Common myeloid progenitor, CD34-positive (primary cell): ENCODE results near the gene SYNDIG1.

Source experiments
- CTCF ChIA-PET: fragments of 350-600 bp; sonication (Branson Sonifier 250); formaldehyde crosslinking; loops from one replicate; lab custom pipeline; 2021; ENCODE audit warnings: antibody characterized with exemption; lab: Charles Lee
- POLR2A ChIA-PET: fragments of 350-600 bp; sonication (Branson Sonifier 250); formaldehyde crosslinking; loops from one replicate; lab custom pipeline; 2021; ENCODE audit warnings: antibody characterized with exemption; lab: Charles Lee
- DNase-seq, 3 donors: peaks; one replicate each; pipeline versions ENCODE4 v3.0.0 to v3.0.0-alpha.2; 2013
- H3K27ac ChIP-seq, 2 experiments: 1 replicate in 1 of 2; 2 replicates in 1 of 2; pipeline ENCODE4 v1.7.0; 2013; ENCODE audit warnings: inconsistent platforms in 2 of 2, low read length in 2 of 2, mild to moderate bottlenecking in 2 of 2, low read depth in 1 of 2, moderate library complexity in 1 of 2; ENCODE audit not compliant: severe bottlenecking in 2 of 2, insufficient read depth in 1 of 2, poor library complexity in 1 of 2
- H3K27me3 ChIP-seq, 5 experiments: replicated peaks in 2 of 5; 1 replicate in 3 of 5; 2 replicates in 2 of 5; pipeline versions ENCODE4 v1.6.1 to v1.7.0; 2013; ENCODE audit warnings: low read length in 4 of 5, mild to moderate bottlenecking in 2 of 5, moderate library complexity in 2 of 5, inconsistent platforms in 1 of 5; ENCODE audit not compliant: insufficient read depth in 5 of 5, control insufficient read depth in 4 of 5
- H3K36me3 ChIP-seq, 4 experiments: 1 replicate in 2 of 4; 2 replicates in 2 of 4; pipeline versions ENCODE4 v1.6.1 to v1.7.0; 2013; ENCODE audit warnings: low read length in 3 of 4, control low read depth in 1 of 4, mild to moderate bottlenecking in 1 of 4; ENCODE audit not compliant: control insufficient read depth in 4 of 4, insufficient read depth in 4 of 4
- H3K4me1 ChIP-seq, 4 experiments: 1 replicate in 3 of 4; 2 replicates in 1 of 4; pipeline versions ENCODE4 v1.6.1 to v1.7.1; 2013; ENCODE audit warnings: low read length in 3 of 4, mild to moderate bottlenecking in 3 of 4, control low read depth in 1 of 4, inconsistent platforms in 1 of 4, moderate library complexity in 1 of 4; ENCODE audit not compliant: control insufficient read depth in 4 of 4, insufficient read depth in 4 of 4; ENCODE audit errors: control extremely low read depth in 1 of 4
- H3K4me3 ChIP-seq, 7 experiments: 1 replicate in 4 of 7; 2 replicates in 3 of 7; pipeline versions ENCODE4 v1.5.1 to v1.7.0; 2013; ENCODE audit warnings: mild to moderate bottlenecking in 7 of 7, low read length in 6 of 7, moderate library complexity in 6 of 7, inconsistent platforms in 2 of 7, low read depth in 2 of 7, control low read depth in 1 of 7; ENCODE audit not compliant: insufficient read depth in 4 of 7, control insufficient read depth in 1 of 7; ENCODE audit errors: extremely low read depth in 1 of 7
- H3K9me3 ChIP-seq, 5 experiments: 1 replicate in 4 of 5; 2 replicates in 1 of 5; pipeline versions ENCODE4 v1.6.1 to v1.7.1; 2013; ENCODE audit warnings: low read length in 4 of 5, mild to moderate bottlenecking in 2 of 5, inconsistent platforms in 1 of 5, low read depth in 1 of 5, moderate library complexity in 1 of 5; ENCODE audit not compliant: control insufficient read depth in 4 of 5, insufficient read depth in 2 of 5; ENCODE audit errors: control extremely low read depth in 1 of 5
- WGBS: methylation state at CpG from one replicate; pipeline ENCODE4 v1.1.5; 2013; ENCODE audit not compliant: insufficient coverage; 5-methylcytosine and 5-hydroxymethylcytosine counted together

Gene SYNDIG1

GRCh38 chr20:24672886-24673677 is 203.7 kb downstream of the SYNDIG1 start:
- CTCF ChIA-PET, result no interaction called here

DNA sequence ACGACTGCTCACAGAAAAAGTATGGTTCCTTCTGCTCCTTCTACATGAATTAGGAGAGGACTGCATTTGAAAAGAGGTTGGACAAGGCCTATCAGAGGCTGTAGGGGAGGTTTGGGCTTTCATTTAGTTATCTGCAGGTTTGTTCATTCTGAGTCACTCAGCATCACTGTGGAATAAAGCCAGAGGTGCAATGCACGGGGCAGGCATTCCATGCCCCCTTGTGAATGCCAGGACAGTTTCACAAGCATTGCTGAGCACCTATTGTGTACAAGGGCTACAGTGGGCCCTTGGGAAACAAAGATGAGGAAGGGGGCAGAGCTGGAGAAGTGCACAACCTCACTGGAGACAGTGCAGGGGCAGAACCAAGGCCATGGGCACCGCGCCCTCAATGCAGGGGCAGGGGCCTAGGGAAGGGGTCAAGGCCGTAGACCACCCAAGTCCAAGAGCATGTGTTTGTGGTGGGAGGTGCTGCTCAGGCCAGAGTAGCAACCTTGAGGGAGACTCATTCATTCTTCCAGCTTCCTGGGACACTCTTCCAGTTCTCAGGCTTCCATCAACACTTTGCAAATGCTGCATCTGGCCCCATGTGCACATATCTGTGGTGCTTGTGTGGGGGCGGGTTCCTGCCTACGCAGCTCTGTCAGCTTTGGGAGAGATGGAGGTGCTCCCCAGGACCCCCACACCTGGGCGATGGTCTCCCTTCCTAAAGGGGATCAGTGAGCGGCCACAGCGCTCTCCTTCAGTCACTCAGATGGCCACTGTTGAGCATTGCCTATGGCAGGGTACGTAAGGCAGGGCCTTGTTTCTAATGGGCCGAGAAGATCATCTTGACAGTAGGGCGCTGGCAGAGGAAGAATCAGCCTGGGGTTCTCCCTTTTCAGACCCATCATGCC is 204.5 kb downstream of the SYNDIG1 start:
- ChIA-PET CTCF (no interaction called here), POLR2A (no interaction called here)
- H3K36me3 ChIP-seq, result no peaks in the 10 kb centered on the region
- H3K4me3 ChIP-seq, result no peak overlapping the region
- H3K27ac ChIP-seq, result no peak overlapping the region
- no peaks in the 10 kb centered on the region for H3K27me3 ChIP-seq
- no peak for DNase-seq
- 94% methylated on average over 12 of the region's 13 CpGs for WGBS
- no peaks in the 10 kb centered on the region for H3K4me1 ChIP-seq
- H3K9me3 ChIP-seq, result no peaks in the 10 kb centered on the region

More at GRCh38 chr20:24672886-24673677, 203.7 kb downstream of the SYNDIG1 start:
- DNase-seq, result no peak
- POLR2A ChIA-PET, result no interaction called here
- no peak overlapping the region for H3K27ac ChIP-seq
- no peaks in the 10 kb centered on the region for H3K27me3 ChIP-seq
- 98% methylated on average over 6 of the region's 7 CpGs for whole genome bisulfite sequencing
- H3K9me3 ChIP-seq, result no peaks in the 10 kb centered on the region
- H3K4me1 ChIP-seq, result no peaks in the 10 kb centered on the region
- H3K4me3 ChIP-seq, result no peak overlapping the region
- H3K36me3 ChIP-seq, result no peaks in the 10 kb centered on the region

GRCh38 chr20:24674921-24675605 is 205.6 kb downstream of the SYNDIG1 start:
- peaks cover 0 to 4% (median 0%) of the 10 kb centered on the region in 4 experiments for H3K4me1 ChIP-seq
- H3K36me3 ChIP-seq, result no peaks in the 10 kb centered on the region
- H3K4me3 ChIP-seq, result no peak overlapping the region
- ChIA-PET POLR2A (no interaction called here), CTCF (no interaction called here)
- no peak overlapping the region for H3K27ac ChIP-seq
- no peak for DNase-seq
- 96% methylated on average over 10 of the region's 10 CpGs for WGBS
- H3K9me3 ChIP-seq, result no peaks in the 10 kb centered on the region
- no peaks in the 10 kb centered on the region for H3K27me3 ChIP-seq

GRCh38 chr20:24675651-24676352 is 206.4 kb downstream of the SYNDIG1 start:
- Histone ChIP-seq H3K4me3 (no peak overlapping the region), H3K27me3 (no peaks in the 10 kb centered on the region), H3K27ac (no peak overlapping the region), H3K4me1 (peaks cover 0 to 7% (median 0%) of the 10 kb centered on the region in 4 experiments), H3K36me3 (no peaks in the 10 kb centered on the region), H3K9me3 (no peaks in the 10 kb centered on the region)
- DNase-seq, result no peak
- ChIA-PET POLR2A (no interaction called here), CTCF (no interaction called here)
- WGBS, result 100% methylated on average over 5 of the region's 8 CpGs

DNA sequence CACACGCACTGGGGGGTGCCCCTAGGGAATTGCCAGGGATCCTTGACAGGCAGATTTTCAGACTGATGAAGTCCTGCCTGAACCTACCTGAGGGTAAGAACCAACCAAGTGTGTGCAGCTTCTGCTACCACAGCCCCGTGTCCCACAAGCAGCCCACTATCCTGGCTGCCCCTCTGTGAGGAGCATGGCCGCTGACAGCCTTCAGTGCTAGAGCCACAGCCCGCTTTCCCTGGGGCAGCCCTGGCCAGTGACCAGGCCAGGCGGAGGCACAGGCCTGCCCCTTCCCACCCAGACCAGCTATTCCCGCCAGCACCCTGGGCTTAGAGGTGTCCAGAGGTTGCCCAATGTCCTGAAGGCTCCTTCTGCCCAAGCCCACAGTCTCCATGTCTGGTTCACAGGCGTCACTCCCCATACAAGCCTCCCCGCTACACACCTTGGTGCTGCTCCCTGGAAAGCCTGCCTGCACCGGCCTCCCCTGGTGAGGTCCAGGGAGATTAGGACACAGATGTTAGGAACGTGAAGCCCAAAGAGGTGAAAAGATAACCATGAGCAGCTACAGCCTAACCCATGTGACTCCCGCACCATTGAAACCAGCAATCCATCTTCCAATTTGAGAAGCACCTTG is 207.0 kb downstream of the SYNDIG1 start:
- no peak for DNase-seq
- no peaks in the 10 kb centered on the region for H3K36me3 ChIP-seq
- WGBS, result 100% methylated on average over 9 of the region's 11 CpGs
- H3K4me1 ChIP-seq, result peaks cover 0 to 7% (median under 1%) of the 10 kb centered on the region in 4 experiments
- no peaks in the 10 kb centered on the region for H3K27me3 ChIP-seq
- CTCF ChIA-PET, result interaction anchor here (1.2 kb wide), 1 partner anchor 19 kb away, joined by 3 read pairs; no protein-coding TSS in a partner anchor
- H3K4me3 ChIP-seq, result no peak overlapping the region
- POLR2A ChIA-PET, result no interaction called here
- no peaks in the 10 kb centered on the region for H3K9me3 ChIP-seq
- no peak overlapping the region for H3K27ac ChIP-seq

- Histone ChIP-seq H3K4me1 (peaks cover 0 to 7% (median 3%) of the 10 kb centered on the region in 4 experiments), H3K9me3 (no peaks in the 10 kb centered on the region), H3K27me3 (no peaks in the 10 kb centered on the region), H3K4me3 (no peak overlapping the region), H3K27ac (no peak overlapping the region), H3K36me3 (no peaks in the 10 kb centered on the region)
- no peak for DNase-seq
- WGBS, result 96% methylated on average over 6 of the region's 6 CpGs
- ChIA-PET POLR2A (no interaction called here), CTCF (interaction anchor here (1.2 kb wide), 1 partner anchor 18 kb away, joined by 3 read pairs; no protein-coding TSS in a partner anchor)
Observed at GRCh38 chr20:24676978-24677370, 207.5 kb downstream of the SYNDIG1 start.
